Dermis microvascular lymphatic vessel endothelial cell (primary cell): ENCODE results near the gene MAN1B1. TPM values are rescaled to one million over a fixed set of nuclear protein-coding genes. Genes with fewer than 3 reads are reported as not detected.

ENCODE experiments used
- total RNA-seq: library from RNA; depleted of rRNA; stranded (reverse); fragments of >200 nt; gene quantifications from 2 replicates; pipeline ENCODE4 v1.2.1, GENCODE V29; 2014

MAN1B1 gene
- total RNA-seq, 1 donor from 2014 or later, result 42.7 TPM

Other genes with a start within 250 kb of the MAN1B1 start
- gene AJM1, start 244.5 kb upstream of the MAN1B1 start, total RNA-seq, result 0.51 and 0.89 TPM in 2 replicates
- 207 and 242 TPM in 2 replicates for gene PHPT1, start 237.6 kb upstream of the MAN1B1 start, total RNA-seq
- 0.64 and 1.1 TPM in 2 replicates for gene MAMDC4, start 234.6 kb upstream of the MAN1B1 start, total RNA-seq
- 236 and 240 TPM in 2 replicates for gene EDF1, start 220.7 kb upstream of the MAN1B1 start, total RNA-seq
- 13.0 and 21.9 TPM in 2 replicates for gene TRAF2, start 200.5 kb upstream of the MAN1B1 start, total RNA-seq
- 130 and 218 TPM in 2 replicates for gene FBXW5, start 142.2 kb upstream of the MAN1B1 start, total RNA-seq
- gene C8G, start 141.7 kb upstream of the MAN1B1 start, total RNA-seq, result 0.51 and 0.77 TPM in 2 replicates
- gene LCN12, start 134.7 kb upstream of the MAN1B1 start, total RNA-seq, result not detected in 2 replicates
- 0.13 and 0.25 TPM in 2 replicates for gene PTGDS, start 109.5 kb upstream of the MAN1B1 start, total RNA-seq
- gene LCNL1, start 104.0 kb upstream of the MAN1B1 start, total RNA-seq, result not detected in 2 replicates
- gene PAXX, start 94.6 kb upstream of the MAN1B1 start, total RNA-seq, result 6.7 and 8.5 TPM in 2 replicates
- gene CLIC3, start 90.4 kb upstream of the MAN1B1 start, total RNA-seq, result not detected in 2 replicates
- 4.5 and 9.9 TPM in 2 replicates for gene ABCA2, start 58.7 kb upstream of the MAN1B1 start, total RNA-seq
- gene FUT7, start 54.9 kb upstream of the MAN1B1 start, total RNA-seq, result not detected in 2 replicates
- gene NPDC1, start 40.8 kb upstream of the MAN1B1 start, total RNA-seq, result 10.0 and 14.4 TPM in 2 replicates
- not detected in 2 replicates for gene ENTPD2, start 32.9 kb upstream of the MAN1B1 start, total RNA-seq
- gene SAPCD2, start 16.4 kb upstream of the MAN1B1 start, total RNA-seq, result 5.1 and 10.3 TPM in 2 replicates
- gene UAP1L1, start 9.5 kb upstream of the MAN1B1 start, total RNA-seq, result 12.8 and 30.1 TPM in 2 replicates
- gene DPP7, start 27.7 kb downstream of the MAN1B1 start, total RNA-seq, result 66.8 and 112 TPM in 2 replicates
- 0.13 TPM in 1 of 2 replicates, not detected in the other for gene GRIN1, start 52.2 kb downstream of the MAN1B1 start, total RNA-seq
- 0.13 TPM in 1 of 2 replicates, not detected in the other for gene LRRC26, start 83.1 kb downstream of the MAN1B1 start, total RNA-seq
- not detected in 2 replicates for gene TMEM210, start 85.1 kb downstream of the MAN1B1 start, total RNA-seq
- gene ANAPC2, start 101.6 kb downstream of the MAN1B1 start, total RNA-seq, result 15.1 and 22.1 TPM in 2 replicates
- 90.5 and 93.1 TPM in 2 replicates for gene SSNA1, start 101.7 kb downstream of the MAN1B1 start, total RNA-seq
- gene TPRN, start 113.8 kb downstream of the MAN1B1 start, total RNA-seq, result 3.3 and 4.4 TPM in 2 replicates
- 19.8 and 25.7 TPM in 2 replicates for gene TMEM203, start 118.7 kb downstream of the MAN1B1 start, total RNA-seq
- 2.4 and 3.2 TPM in 2 replicates for gene NDOR1, start 118.7 kb downstream of the MAN1B1 start, total RNA-seq
- under 0.01 and 0.13 TPM in 2 replicates for gene RNF208, start 135.3 kb downstream of the MAN1B1 start, total RNA-seq
- gene CYSRT1, start 138.2 kb downstream of the MAN1B1 start, total RNA-seq, result 0.13 and 0.25 TPM in 2 replicates
- under 0.01 TPM in 1 of 2 replicates, not detected in the other for gene RNF224, start 140.5 kb downstream of the MAN1B1 start, total RNA-seq
- gene SLC34A3, start 143.9 kb downstream of the MAN1B1 start, total RNA-seq, result not detected in 2 replicates
- gene TUBB4B, start 154.3 kb downstream of the MAN1B1 start, total RNA-seq, result 127 and 144 TPM in 2 replicates
- gene STPG3, start 164.3 kb downstream of the MAN1B1 start, total RNA-seq, result not detected in 2 replicates
- 55.4 and 56.7 TPM in 2 replicates for gene NELFB, start 168.3 kb downstream of the MAN1B1 start, total RNA-seq
- 23.5 and 31.4 TPM in 2 replicates for gene TOR4A, start 190.7 kb downstream of the MAN1B1 start, total RNA-seq
- 36.6 and 52.0 TPM in 2 replicates for gene NRARP, start 215.3 kb downstream of the MAN1B1 start, total RNA-seq